SK-N-DZ (cell line): ENCODE measurements around the gene GAL3ST3. TPM values are rescaled to one million over a fixed set of nuclear protein-coding genes. Genes with fewer than 3 reads are reported as not detected.
"Not testable (repeated sequence)": the region's sequence is repeated elsewhere in the genome, so short reads cannot be mapped to it uniquely, and the experiment has no call there.

Experiments
- DNase-seq: peaks from one replicate; pipeline ENCODE4 v3.0.0-alpha.2; 2015; ENCODE audit warnings: low spot score
- polyA plus RNA-seq, 2 experiments: library from polyadenylated mRNA; depleted of rRNA; stranded (reverse); fragments of >200 nt; gene quantifications; 2 replicates each; pipeline ENCODE4 v1.2.3, GENCODE V29; 2014

GAL3ST3 gene
- 7.4 and 9.0 TPM in 2 replicates for polyA plus RNA-seq (2014; cell fraction: cytosol; rRNA removed)
- polyA plus RNA-seq (2014; cell fraction: nucleus; rRNA removed): 12.0 and 12.5 TPM in 2 replicates

DNA sequence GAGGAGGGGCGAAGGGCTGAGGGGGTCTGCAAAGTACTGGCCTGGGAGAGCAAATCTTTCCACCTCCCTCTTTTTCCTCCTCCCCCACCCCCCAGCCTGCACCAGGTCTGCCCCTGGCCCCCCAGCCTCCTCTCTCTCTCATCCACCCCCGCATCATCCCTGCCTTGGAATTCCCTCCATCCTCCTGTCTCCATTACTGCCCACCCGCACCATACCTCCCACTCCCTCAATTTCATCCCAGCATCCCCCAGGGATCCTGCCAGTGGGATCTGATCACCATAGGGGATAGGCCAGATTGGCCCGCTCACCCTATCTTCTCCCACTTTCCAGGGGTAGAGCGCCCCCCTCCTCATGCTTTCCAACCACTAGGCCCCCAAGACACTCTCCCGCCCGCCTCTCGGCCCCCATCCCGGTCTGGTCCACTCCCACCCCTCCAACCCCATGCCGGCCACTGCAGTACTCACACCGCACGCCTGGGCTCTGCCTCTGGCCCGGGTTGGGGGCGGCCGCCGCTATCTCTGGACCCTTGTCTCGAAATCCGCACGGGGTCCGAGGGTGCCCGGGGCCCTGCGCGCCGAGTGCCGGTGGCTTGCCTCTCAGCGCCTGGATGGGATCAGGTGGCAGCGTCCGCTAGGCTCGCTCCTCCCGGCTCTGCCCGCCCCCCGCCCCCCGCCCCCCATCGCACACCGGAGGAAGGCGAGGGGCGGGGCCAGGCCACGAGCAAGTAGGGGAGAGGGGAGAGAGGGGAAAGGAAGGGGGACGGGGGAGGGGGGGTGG, at the start of gene GAL3ST3:
GAL3ST3 (minus strand) TSS at position 615 of the 777 bp plus-strand sequence. CDS start 3,746 bp downstream, outside the sequence.
- peak; percentile 62 for DNase-seq

DNA sequence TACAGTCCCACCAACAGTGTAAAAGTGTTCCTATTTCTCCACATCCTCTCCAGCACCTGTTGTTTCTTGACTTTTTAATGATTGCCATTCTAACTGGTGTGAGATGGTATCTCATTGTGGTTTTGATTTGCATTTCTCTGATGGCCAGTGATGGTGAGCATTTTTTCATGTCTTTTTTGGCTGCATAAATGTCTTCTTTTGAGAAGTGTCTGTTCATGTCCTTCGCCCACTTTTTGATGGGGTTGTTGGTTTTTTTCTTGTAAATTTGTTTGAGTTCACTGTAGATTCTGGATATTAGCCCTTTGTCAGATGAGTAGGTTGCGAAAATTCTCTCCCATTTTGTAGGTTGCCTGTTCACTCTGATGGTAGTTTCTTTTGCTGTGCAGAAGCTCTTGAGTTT, 43.2 kb upstream of the GAL3ST3 start:
- DNase-seq: not testable (repeated sequence)

DNA sequence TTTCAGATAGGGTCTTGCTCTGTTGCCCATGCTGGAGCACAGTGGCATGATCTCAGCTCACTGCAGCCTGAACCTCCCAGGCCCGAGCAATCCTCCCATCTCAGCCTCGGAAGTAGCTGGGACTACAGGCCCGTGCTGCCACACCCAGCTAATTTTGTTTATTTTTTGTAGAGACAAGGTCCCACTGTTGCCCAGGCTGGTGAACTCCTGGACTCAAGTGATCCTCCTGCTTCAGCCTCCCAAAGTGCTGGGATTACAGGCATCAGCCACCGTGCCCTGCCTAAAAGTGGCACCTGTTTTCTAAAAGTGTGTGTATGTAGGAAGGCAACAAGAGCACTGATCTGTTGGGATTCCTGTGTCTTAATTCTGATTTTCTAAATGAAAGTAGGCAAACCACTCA, 41.3 kb upstream of the GAL3ST3 start:
- DNase-seq: no peak

- no peak for DNase-seq
Measured at GRCh38 chr11:66089067-66089466, 40.1 kb upstream of the GAL3ST3 start.

GRCh38 chr11:66087148-66087908, 38.4 kb upstream of the GAL3ST3 start:
- DNase-seq: no peak

GRCh38 chr11:66084821-66085475, 36.0 kb upstream of the GAL3ST3 start:
- DNase-seq: no peak

GRCh38 chr11:66083767-66084166, 34.8 kb upstream of the GAL3ST3 start:
- no peak for DNase-seq

DNA sequence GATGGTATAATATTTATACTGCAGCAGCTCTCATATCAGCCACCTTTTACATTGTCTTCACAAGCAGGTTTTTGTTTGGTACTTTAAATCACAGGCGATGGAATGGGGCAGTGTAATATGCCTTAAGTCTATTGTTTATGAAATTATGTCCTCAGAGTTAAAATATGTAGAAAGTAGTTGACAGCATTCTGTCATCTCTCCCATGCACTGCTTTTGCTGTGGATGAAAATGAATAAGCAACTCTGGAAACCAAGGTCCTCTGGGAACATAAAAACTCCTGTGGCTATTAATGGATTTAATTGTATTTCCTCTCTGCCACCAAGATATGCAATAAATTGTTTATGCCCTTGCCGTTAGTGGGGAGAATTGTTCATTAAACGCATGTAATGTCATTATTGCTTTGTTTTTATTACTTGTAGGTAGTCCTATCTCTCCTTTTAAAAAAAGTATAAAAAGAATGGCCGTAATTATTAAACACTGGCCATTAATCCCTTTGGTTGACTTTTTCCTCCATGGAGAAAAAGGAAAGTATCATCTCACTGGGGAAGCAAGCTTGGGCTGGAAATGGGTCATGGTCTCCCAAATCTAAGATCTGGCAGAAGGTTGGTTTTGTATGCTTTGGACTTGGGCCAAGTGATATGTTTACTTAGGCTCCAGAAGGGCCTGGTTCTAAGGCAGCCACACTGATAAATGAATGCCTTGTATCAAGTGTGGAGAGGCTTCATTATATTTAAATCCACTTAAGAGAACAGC, 34.2 kb upstream of the GAL3ST3 start:
- peak; percentile 46 for DNase-seq

DNA sequence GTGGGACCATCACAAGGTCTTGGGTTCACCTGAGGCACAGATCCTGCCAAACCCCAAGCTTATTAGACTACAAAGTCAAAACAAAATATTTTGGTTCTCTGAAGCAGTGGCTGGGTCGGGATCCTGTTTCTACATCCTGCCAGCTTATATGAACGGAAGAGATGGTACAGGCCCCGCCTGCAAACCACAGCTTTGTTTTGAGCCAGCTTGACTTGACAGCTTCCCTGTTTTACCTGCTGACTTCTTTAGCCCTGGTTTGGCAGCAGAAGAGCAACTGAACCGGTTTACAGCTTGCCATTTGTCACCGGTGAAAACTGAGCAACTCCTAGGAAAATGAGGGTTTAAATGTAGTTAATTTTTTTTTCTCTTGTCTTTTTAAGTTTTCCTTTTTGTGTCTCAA, 32.5 kb upstream of the GAL3ST3 start:
- no peak for DNase-seq

- no peak for DNase-seq
Measured at GRCh38 chr11:66080055-66080817, 31.3 kb upstream of the GAL3ST3 start.

DNA sequence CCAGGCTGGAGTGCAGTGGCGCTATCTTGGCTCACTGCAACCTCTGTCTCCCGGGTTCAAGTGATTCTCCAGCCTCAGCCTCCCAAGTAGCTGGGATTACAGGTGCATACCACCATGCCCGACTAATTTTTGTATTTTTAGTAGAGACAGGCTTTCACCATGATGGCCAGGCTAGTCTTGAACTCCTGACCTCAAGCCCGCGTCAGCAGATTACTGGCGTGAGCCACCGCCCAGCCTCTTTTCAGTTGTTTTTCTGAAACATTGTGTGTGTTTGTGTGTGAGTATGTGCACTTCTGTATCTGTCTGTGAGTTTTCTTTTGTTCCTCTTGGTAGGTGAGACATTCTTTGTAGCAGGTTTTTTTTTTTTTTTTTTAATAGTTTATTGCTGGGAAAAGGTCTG, 30.0 kb upstream of the GAL3ST3 start:
- not testable (repeated sequence) for DNase-seq

DNA sequence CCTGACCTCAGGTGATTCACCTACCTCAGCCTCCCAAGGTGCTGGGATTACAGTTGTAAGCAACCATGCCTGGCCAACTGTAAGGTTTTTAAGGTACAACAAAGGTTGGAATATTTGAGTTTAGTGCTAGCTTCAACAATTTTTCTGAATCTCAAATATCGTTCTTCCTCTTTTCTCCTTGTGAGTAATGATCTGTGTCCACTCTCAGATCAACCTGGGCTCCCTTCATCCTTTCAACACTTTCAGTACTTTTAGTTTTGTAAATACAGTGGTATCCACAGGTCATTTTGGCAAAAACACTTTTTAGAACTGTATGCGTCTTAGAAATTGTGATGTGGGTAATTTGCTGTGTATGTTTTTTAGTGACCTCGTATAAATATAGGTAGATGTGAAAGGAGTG, 29.0 kb upstream of the GAL3ST3 start:
- no peak for DNase-seq

GRCh38 chr11:66076561-66076960, 27.6 kb upstream of the GAL3ST3 start:
- DNase-seq: no peak

DNA sequence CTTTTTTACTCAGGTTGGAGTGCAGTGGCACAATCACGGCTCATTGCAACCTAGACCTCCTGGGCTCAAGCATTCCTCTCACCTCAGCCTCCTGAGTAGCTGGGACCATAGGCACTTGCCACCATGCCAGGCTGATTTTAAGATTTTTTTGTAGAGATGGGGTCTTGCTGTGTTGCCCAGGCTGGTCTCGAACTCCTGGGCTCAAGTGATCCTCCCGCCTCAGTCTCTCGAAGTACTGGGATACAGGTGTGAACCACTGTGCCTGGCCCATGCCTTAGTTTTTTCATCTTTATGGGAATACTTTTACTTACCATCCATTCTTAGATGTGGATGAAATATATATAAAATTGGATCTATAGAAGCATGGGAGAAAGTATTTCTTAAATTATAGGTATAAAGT, 26.3 kb upstream of the GAL3ST3 start:
- no peak for DNase-seq

DNA sequence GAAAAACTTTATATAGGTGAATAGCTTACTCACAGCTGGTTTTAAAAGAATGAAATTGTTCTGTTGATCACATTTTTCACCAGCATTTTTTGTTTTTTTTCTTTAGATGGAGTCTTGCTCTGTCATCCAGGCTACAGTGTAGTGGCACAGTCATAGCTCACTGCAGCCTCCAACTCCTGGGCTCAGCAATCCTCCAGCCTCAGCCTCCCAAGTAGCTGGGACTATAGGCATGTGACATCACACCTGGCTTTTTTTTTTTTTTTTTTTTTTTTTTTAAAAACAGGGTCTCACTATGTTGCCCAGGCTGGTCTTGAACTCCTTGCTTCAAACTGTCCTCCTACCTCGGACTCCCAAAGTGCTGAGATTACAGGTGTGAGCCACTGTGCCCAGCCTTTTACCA, 24.7 kb upstream of the GAL3ST3 start:
- DNase-seq: no peak

- DNase-seq: no peak
Measured at GRCh38 chr11:66072518-66072917, 23.6 kb upstream of the GAL3ST3 start.

DNA sequence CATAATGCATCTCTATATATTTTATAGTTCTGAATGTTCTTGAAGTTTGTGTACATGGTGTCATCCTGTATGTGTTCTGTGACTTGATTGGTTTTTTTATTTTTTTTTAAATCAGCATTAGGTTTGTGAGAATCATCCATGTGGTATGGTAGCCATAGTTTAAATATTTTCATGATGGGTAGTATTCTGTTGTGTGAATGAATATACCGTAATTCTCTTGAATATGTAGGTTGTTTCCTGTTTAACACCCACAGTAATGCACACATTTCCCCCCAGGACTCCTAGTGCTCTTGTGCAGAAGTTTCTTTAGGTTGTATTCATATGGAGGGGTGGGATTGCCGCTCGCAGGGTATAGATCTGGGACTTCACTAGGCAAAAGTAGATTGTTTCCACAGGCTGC, 23.1 kb upstream of the GAL3ST3 start:
- DNase-seq: no peak

DNA sequence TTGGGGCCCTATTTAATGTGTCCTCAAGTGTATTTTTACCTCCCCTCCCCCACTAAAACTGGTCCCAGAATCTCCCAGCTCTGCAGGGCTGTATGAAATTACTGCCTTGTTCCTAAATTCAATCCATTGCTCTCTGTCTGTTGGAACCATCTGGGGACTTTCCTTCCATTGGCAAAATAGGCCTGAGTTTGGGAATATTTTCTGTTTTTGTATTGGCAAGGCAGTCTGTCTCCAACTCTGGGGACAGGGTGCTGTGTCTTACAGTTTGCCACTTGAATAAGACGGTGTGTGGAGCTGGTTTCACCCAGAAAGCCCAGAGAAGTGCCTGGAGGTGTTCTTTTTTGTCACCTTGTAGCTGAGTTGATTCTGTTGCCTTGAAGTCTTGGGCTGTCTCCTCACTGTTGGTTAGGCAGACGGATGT, 22.4 kb upstream of the GAL3ST3 start:
- no peak for DNase-seq

GRCh38 chr11:66070604-66071380, 21.8 kb upstream of the GAL3ST3 start:
- no peak for DNase-seq
